ENCODE results near the gene NPDC1. TPM values are rescaled to one million over a fixed set of nuclear protein-coding genes. Genes with fewer than 3 reads are reported as not detected.

Gene NPDC1
- polyA plus RNA-seq, 1 experiment, result 31.9 TPM

- no peak within 1 kb of the TSS for H3K4me3 ChIP-seq (ENCODE audit: low read depth, low read length)
- TF ChIP-seq CTCF (IDR thresholded peaks at IDR 0.05; ENCODE audit: insufficient read depth, low read depth, low read length), result no peak
- ChIA-PET POLR2A (no interaction called here), CTCF (interaction anchor here (0.8 to 8.2 kb wide), 6 partner anchors 11 to 240 kb away, joined by 3 to 118 read pairs (median 4); partner anchors contain the start of gene C8G)
- H3K27me3 ChIP-seq (ENCODE audit: control insufficient read depth, insufficient read depth, low read length), result no peaks in the 10 kb centered on the region
- no peaks in the 10 kb centered on the region; the same call in 1 of the 2 replicates for H3K36me3 ChIP-seq (ENCODE audit: control insufficient read depth, insufficient read depth, low read length)
- no peak for DNase-seq (ENCODE audit: low read depth)
These were observed 13.9 kb downstream of the NPDC1 start, which contains the start of gene FUT7 for GRCh38 chr9:137031904-137032640. FUT7 (minus strand) TSS chr9:137032088; CDS start chr9:137031991, 97 bp downstream.

GRCh38 chr9:137030538-137031527, 15.1 kb downstream of the NPDC1 start:
- CTCF ChIA-PET, result interaction anchor here (0.8 to 3.3 kb wide), 20 partner anchors 10 to 248 kb away, joined by 3 to 48 read pairs (median 10); partner anchors contain the start of genes CLIC3, PAXX, RNF224 and TMEM141
- H3K36me3 ChIP-seq (ENCODE audit: control insufficient read depth, insufficient read depth, low read length), result no peaks in the 10 kb centered on the region; the same call in 1 of the 2 replicates
- H3K4me3 ChIP-seq (ENCODE audit: low read depth, low read length), result no peak overlapping the region
- POLR2A ChIA-PET, result no interaction called here
- no peak for DNase-seq (ENCODE audit: low read depth)
- H3K27me3 ChIP-seq (ENCODE audit: control insufficient read depth, insufficient read depth, low read length), result no peaks in the 10 kb centered on the region
- no peak for TF ChIP-seq CTCF (IDR thresholded peaks at IDR 0.05; ENCODE audit: insufficient read depth, low read depth, low read length)

GRCh38 chr9:137030006-137030405, 16.0 kb downstream of the NPDC1 start:
- CTCF ChIA-PET, result interaction anchor here (0.6 to 3.3 kb wide), 51 partner anchors 8 to 258 kb away, joined by 3 to 48 read pairs (median 5); partner anchors contain the start of genes AJM1, CLIC3, MAN1B1 and NPDC1
- no peak for TF ChIP-seq CTCF (IDR thresholded peaks at IDR 0.05; ENCODE audit: insufficient read depth, low read depth, low read length)
- Histone ChIP-seq H3K4me3 (ENCODE audit: low read depth, low read length) (no peak overlapping the region), H3K36me3 (ENCODE audit: control insufficient read depth, insufficient read depth, low read length) (no peaks in the 10 kb centered on the region; the same call in 1 of the 2 replicates), H3K27me3 (ENCODE audit: control insufficient read depth, insufficient read depth, low read length) (no peaks in the 10 kb centered on the region)
- DNase-seq (ENCODE audit: low read depth), result no peak
- POLR2A ChIA-PET, result interaction anchor here (0.6 kb wide), 1 partner anchor 183 kb away, joined by 5 read pairs; no protein-coding TSS in a partner anchor

GRCh38 chr9:137029058-137029936, 16.7 kb downstream of the NPDC1 start:
- TF ChIP-seq CTCF (IDR thresholded peaks at IDR 0.05; ENCODE audit: insufficient read depth, low read depth, low read length), result peak; percentile 95
- no peak overlapping the region; the same call in 1 of the 2 replicates for H3K4me3 ChIP-seq (ENCODE audit: low read depth, low read length)
- POLR2A ChIA-PET, result interaction anchor here (0.6 kb wide), 1 partner anchor 182 kb away, joined by 5 read pairs; no protein-coding TSS in a partner anchor
- H3K36me3 ChIP-seq (ENCODE audit: control insufficient read depth, insufficient read depth, low read length), result no peaks in the 10 kb centered on the region; the same call in 1 of the 2 replicates
- H3K27me3 ChIP-seq (ENCODE audit: control insufficient read depth, insufficient read depth, low read length), result no peaks in the 10 kb centered on the region
- DNase-seq (ENCODE audit: low read depth), result no peak
- CTCF ChIA-PET, result interaction anchor here (0.6 to 3.3 kb wide), 64 partner anchors 9 to 300 kb away, joined by 3 to 48 read pairs (median 4); partner anchors contain the start of genes AJM1, CLIC3, MAN1B1 and NPDC1
